Right lobe of liver (tissue), 4 donors: ENCODE data around the gene LRRN2.

Experiments
- CTCF ChIP-seq, 4 donors: fragments of 200-600 bp in 3 of 4; fragments of 450-650 bp in 1 of 4; IDR thresholded peaks; one replicate each; pipeline versions ENCODE4 v1.5.1 to v1.8.0; 2016 to 2022; ENCODE audit warnings: antibody characterized with exemption in 4 of 4, mild to moderate bottlenecking in 2 of 4
- POLR2A ChIP-seq: fragments of 450-650 bp; IDR thresholded peaks from one replicate; pipeline ENCODE4 v1.6.1; 2017; ENCODE audit warnings: antibody characterized with exemption, mild to moderate bottlenecking
- donor health status: DM: no; HTN: no; CAD: no.
- donor health status: DM: no; HTN: no; CAD: no.
- donor health status: DM: no; HTN: yes; CAD: no.

- TF ChIP-seq CTCF (IDR thresholded peaks at IDR 0.05) (no peak), POLR2A (no peak)
Measured at GRCh38 chr1:204733289-204733688, 47.8 kb upstream of the LRRN2 start.
